Measurements from ENCODE around the gene GRIK3. TPM values are rescaled to one million over a fixed set of nuclear protein-coding genes. Genes with fewer than 3 reads are reported as not detected.

GRIK3 gene
- total RNA-seq, 4 donors from 2014 or later: 0.13 to 0.42 (median 0.15) TPM; not detected in 1

- no peak for DNase-seq
- Histone ChIP-seq H3K36me3 (no peaks in the 10 kb centered on the region), H3K9me3 (no peaks in the 10 kb centered on the region), H3K4me1 (peaks cover 0 to 12% of the 10 kb centered on the region in 2 donors), H3K27me3 (no peaks in the 10 kb centered on the region), H3K27ac (no peak overlapping the region), H3K4me3 (replicated peaks in 1 of 3) (no peak overlapping the region)
- TF ChIP-seq POLR2A (IDR thresholded peaks at IDR 0.05) (no peak), CTCF (IDR thresholded peaks at IDR 0.05) (no peak)
- WGBS, 2 donors: 61 to 71% methylated on average over 13 to 14 of the region's 14 CpGs
- intact Hi-C loops (cut with DNase I): no loop called here
These were observed 188.5 kb downstream of the GRIK3 start for GRCh38 chr1:36845802-36846201.

GRCh38 chr1:36844917-36845316, 189.4 kb downstream of the GRIK3 start:
- H3K4me1 ChIP-seq: peaks cover 0 to 12% of the 10 kb centered on the region in 2 donors
- no peak for TF ChIP-seq POLR2A (IDR thresholded peaks at IDR 0.05)
- no peak for TF ChIP-seq CTCF (IDR thresholded peaks at IDR 0.05)
- WGBS, 2 donors: 83% methylated on average over 8 to 9 of the region's 9 CpGs
- H3K4me3 ChIP-seq (replicated peaks in 1 of 3): no peak overlapping the region
- DNase-seq: no peak
- intact Hi-C loops (cut with DNase I): no loop called here
- H3K9me3 ChIP-seq: no peaks in the 10 kb centered on the region
- H3K27me3 ChIP-seq: no peaks in the 10 kb centered on the region
- no peak overlapping the region for H3K27ac ChIP-seq
- H3K36me3 ChIP-seq: no peaks in the 10 kb centered on the region

GRCh38 chr1:36843906-36844610, 190.3 kb downstream of the GRIK3 start:
- Histone ChIP-seq H3K4me3 (replicated peaks in 1 of 3) (no peak overlapping the region), H3K27ac (no peak overlapping the region), H3K4me1 (peaks cover 0 to 12% of the 10 kb centered on the region in 2 donors), H3K9me3 (no peaks in the 10 kb centered on the region), H3K27me3 (no peaks in the 10 kb centered on the region), H3K36me3 (no peaks in the 10 kb centered on the region)
- WGBS, 2 donors: 80 to 86% methylated on average over 9 to 11 of the region's 11 CpGs
- intact Hi-C loops (cut with DNase I): no loop called here
- no peak for DNase-seq
- no peak for TF ChIP-seq CTCF (IDR thresholded peaks at IDR 0.05)
- TF ChIP-seq POLR2A (IDR thresholded peaks at IDR 0.05): no peak

- Histone ChIP-seq H3K9me3 (no peaks in the 10 kb centered on the region), H3K27me3 (no peaks in the 10 kb centered on the region), H3K36me3 (no peaks in the 10 kb centered on the region), H3K4me1 (peaks cover 0 to 12% of the 10 kb centered on the region in 2 donors), H3K27ac (no peak overlapping the region), H3K4me3 (replicated peaks in 1 of 3) (no peak overlapping the region)
- no peak for DNase-seq
- WGBS, 2 donors: 64 to 75% methylated on average over 11 of the region's 11 CpGs
- TF ChIP-seq CTCF (IDR thresholded peaks at IDR 0.05) (no peak), POLR2A (IDR thresholded peaks at IDR 0.05) (no peak)
- intact Hi-C loops (cut with DNase I): no loop called here
These were observed 191.3 kb downstream of the GRIK3 start for GRCh38 chr1:36843027-36843426.

GRCh38 chr1:36842448-36842847, 191.9 kb downstream of the GRIK3 start:
- no peak overlapping the region for H3K4me3 ChIP-seq (replicated peaks in 1 of 3)
- TF ChIP-seq POLR2A (IDR thresholded peaks at IDR 0.05): no peak
- no peak for TF ChIP-seq CTCF (IDR thresholded peaks at IDR 0.05)
- H3K27ac ChIP-seq: no peak overlapping the region
- no peaks in the 10 kb centered on the region for H3K27me3 ChIP-seq
- no peaks in the 10 kb centered on the region for H3K9me3 ChIP-seq
- H3K36me3 ChIP-seq: no peaks in the 10 kb centered on the region
- DNase-seq: no peak
- 22 to 36% methylated on average over 6 to 7 of the region's 7 CpGs for WGBS, 2 donors
- intact Hi-C loops (cut with DNase I): no loop called here
- H3K4me1 ChIP-seq: peaks cover 0 to 12% of the 10 kb centered on the region in 2 donors
